OCI-LY3 (cell line): Measurements from ENCODE around the gene ZAR1L.

Experiments used
- CTCF ChIP-seq: fragments of 200-600, 300-600 bp; sonication (generic); IDR thresholded peaks from 2 replicates; pipeline ENCODE4 v1.5.1; 2014; ENCODE audit warnings: antibody characterized with exemption, low read length, low read depth
- EZH2phosphoT487 ChIP-seq: fragments of 200-600 bp; shearing (Covaris generic); IDR thresholded peaks from 2 replicates; pipeline ENCODE4 v1.6.1; 2018; ENCODE audit warnings: antibody characterized with exemption, mixed run types, low read depth

GRCh38 chr13:32311188-32311897 is 3.8 kb downstream of the ZAR1L start:
- no peak for TF ChIP-seq CTCF
- TF ChIP-seq EZH2phosphoT487 = no peak
